CD4-positive, alpha-beta T cell (primary cell): Measurements from ENCODE around the gene ACTRT2. TPM values are rescaled to one million over a fixed set of nuclear protein-coding genes. Genes with fewer than 3 reads are reported as not detected.
A peak's percentile ranks its signal among the peaks of the same experiment; 100 is the strongest.

ENCODE experiments used
- ATAC-seq: fragments of 200-7000 bp; cut with Tn5 transposase; one replicate; pipeline ENCODE4 v1.10.0; 2022; ENCODE audit warnings: mild to moderate bottlenecking; ENCODE audit not compliant: poor library complexity
- CTCF ChIA-PET: fragments of 350-600 bp; sonication (Branson Sonifier 250); formaldehyde crosslinking; loops from one replicate; lab custom pipeline; 2021; ENCODE audit warnings: antibody characterized with exemption, inconsistent platforms; lab: Charles Lee
- POLR2A ChIA-PET: fragments of 350-600 bp; sonication (Branson Sonifier 250); formaldehyde crosslinking; loops from one replicate; lab custom pipeline; 2021; ENCODE audit warnings: antibody characterized with exemption, inconsistent platforms; lab: Charles Lee
- DNase-seq, 14 experiments: peaks; one replicate each; pipeline ENCODE4 v3.0.0-alpha.2; 2013 to 2020; ENCODE audit warnings: mixed read lengths in 2 of 14
- H3K27ac ChIP-seq, 2 donors: one replicate each; pipeline versions ENCODE4 v1.5.1 to v1.7.0; 2013; ENCODE audit warnings: low read length in 2 of 2, low read depth in 1 of 2, mild to moderate bottlenecking in 1 of 2
- H3K27me3 ChIP-seq, 2 experiments: 1 replicate in 1 of 2; 2 replicates in 1 of 2; pipeline versions ENCODE4 v1.6.1 to v1.7.0; 2013; ENCODE audit warnings: low read length in 2 of 2, control low read depth in 1 of 2, mild to moderate bottlenecking in 1 of 2, moderate library complexity in 1 of 2; ENCODE audit not compliant: insufficient read depth in 2 of 2, control insufficient read depth in 1 of 2
- H3K36me3 ChIP-seq: one replicate; pipeline ENCODE4 v1.6.1; 2013; ENCODE audit warnings: low read length, control low read depth; ENCODE audit not compliant: insufficient read depth
- H3K4me1 ChIP-seq: one replicate; pipeline ENCODE4 v1.6.1; 2013; ENCODE audit warnings: low read length, control low read depth; ENCODE audit not compliant: insufficient read depth
- H3K4me3 ChIP-seq: one replicate; pipeline ENCODE4 v1.5.1; 2013; ENCODE audit warnings: mild to moderate bottlenecking, low read length, moderate library complexity
- H3K9me3 ChIP-seq, 2 experiments: 1 replicate in 1 of 2; 2 replicates in 1 of 2; pipeline versions ENCODE4 v1.6.1 to v1.7.0; 2013; ENCODE audit warnings: low read length in 2 of 2, mild to moderate bottlenecking in 2 of 2, control low read depth in 1 of 2, moderate library complexity in 1 of 2; ENCODE audit not compliant: control insufficient read depth in 1 of 2, insufficient read depth in 1 of 2
- H3K27ac Mint-ChIP-seq: one replicate; pipeline ENCODE4 v1.8.0; 2020; ENCODE audit warnings: mixed read lengths
- H3K27me3 Mint-ChIP-seq: one replicate; pipeline ENCODE4 v1.8.0; 2021; ENCODE audit warnings: mixed read lengths
- H3K36me3 Mint-ChIP-seq: one replicate; pipeline ENCODE4 v1.8.0; 2021; ENCODE audit warnings: low read depth, mixed read lengths
- H3K4me1 Mint-ChIP-seq: one replicate; pipeline ENCODE4 v1.8.0; 2021; ENCODE audit warnings: low read depth, mixed read lengths
- H3K4me3 Mint-ChIP-seq: one replicate; pipeline ENCODE4 v1.8.0; 2020; ENCODE audit warnings: mild to moderate bottlenecking, mixed read lengths
- H3K9me3 Mint-ChIP-seq: one replicate; pipeline ENCODE4 v1.8.0; 2020; ENCODE audit warnings: mixed read lengths
- CTCF ChIP-seq: fragments of 200-600 bp; IDR thresholded peaks from one replicate; pipeline ENCODE4 v1.8.0; 2022; ENCODE audit warnings: antibody characterized with exemption, mild to moderate bottlenecking
- intact Hi-C, 2 experiments: fragments of 100-400 bp; cut with DNase I in 1 of 2; cut with micrococcal nuclease in 1 of 2; formaldehyde crosslinking; loops; one replicate each; pipeline versions ENCODE4 v1.15.1 to v1.9.0; 2023 to 2025; cut with DNase I, micrococcal nuclease
- total RNA-seq, 174 experiments: library from RNA in 2 of 174; stranded (reverse) in 2 of 174; gene quantifications; one replicate each; pipeline ENCODE4 v1.2.3 and lab custom pipeline; 2021 to 2026

ACTRT2 gene
- total RNA-seq, 2 experiments from 2014 or later: not detected

GRCh38 chr1:2972879-2973575, 48.2 kb upstream of the ACTRT2 start:
- Mint-ChIP-seq H3K4me3 (no peak overlapping the region), H3K27ac (no peak overlapping the region), H3K4me1 (no peaks in the 10 kb centered on the region), H3K9me3 (no peaks in the 10 kb centered on the region), H3K36me3 (no peaks in the 10 kb centered on the region), H3K27me3 (peaks cover 4% of the 10 kb centered on the region)
- POLR2A ChIA-PET: no interaction called here
- H3K27me3 ChIP-seq: peaks cover 0 to 2% of the 10 kb centered on the region in 2 experiments
- no peak overlapping the region for H3K4me3 ChIP-seq
- H3K27ac ChIP-seq: no peak overlapping the region
- peaks cover 0 to 9% of the 10 kb centered on the region in 2 experiments for H3K9me3 ChIP-seq
- DNase-seq (no peak), ATAC-seq (no peak)
- TF ChIP-seq CTCF: no peak
- CTCF ChIA-PET: no interaction called here
- peaks cover 12% of the 10 kb centered on the region for H3K4me1 ChIP-seq
- no peaks in the 10 kb centered on the region for H3K36me3 ChIP-seq
- intact Hi-C loops: no loop called here

GRCh38 chr1:2973601-2974593, 47.4 kb upstream of the ACTRT2 start:
- ATAC-seq (no peak), DNase-seq (peak in 1 of 14 experiments; percentile 23)
- no peak overlapping the region for H3K27ac Mint-ChIP-seq
- ChIA-PET CTCF (no interaction called here), POLR2A (no interaction called here)
- intact Hi-C loops: no loop called here
- Histone ChIP-seq H3K4me3 (no peak overlapping the region), H3K36me3 (no peaks in the 10 kb centered on the region), H3K9me3 (peaks cover 0 to 9% of the 10 kb centered on the region in 2 experiments), H3K4me1 (peaks cover 12% of the 10 kb centered on the region), H3K27ac (no peak overlapping the region), H3K27me3 (peaks cover 0 to 2% of the 10 kb centered on the region in 2 experiments)
- H3K27me3 Mint-ChIP-seq: peaks cover 4% of the 10 kb centered on the region
- no peak for TF ChIP-seq CTCF
- no peaks in the 10 kb centered on the region for H3K4me1 Mint-ChIP-seq
- no peak overlapping the region for H3K4me3 Mint-ChIP-seq
- H3K9me3 Mint-ChIP-seq: no peaks in the 10 kb centered on the region
- no peaks in the 10 kb centered on the region for H3K36me3 Mint-ChIP-seq

GRCh38 chr1:2974701-2975301, 46.5 kb upstream of the ACTRT2 start:
- POLR2A ChIA-PET: no interaction called here
- H3K4me3 ChIP-seq: no peak overlapping the region
- no peak for ATAC-seq
- H3K4me1 ChIP-seq: peaks cover 12% of the 10 kb centered on the region
- no peaks in the 10 kb centered on the region for H3K36me3 ChIP-seq
- Mint-ChIP-seq H3K36me3 (no peaks in the 10 kb centered on the region), H3K4me1 (no peaks in the 10 kb centered on the region), H3K9me3 (no peaks in the 10 kb centered on the region), H3K27me3 (peaks cover 4% of the 10 kb centered on the region), H3K4me3 (no peak overlapping the region), H3K27ac (no peak overlapping the region)
- H3K27me3 ChIP-seq: peaks cover 0 to 2% of the 10 kb centered on the region in 2 experiments
- TF ChIP-seq CTCF: no peak
- H3K27ac ChIP-seq: no peak overlapping the region
- intact Hi-C loops: no loop called here
- DNase-seq: no peak
- H3K9me3 ChIP-seq: peaks cover 0 to 9% of the 10 kb centered on the region in 2 experiments
- CTCF ChIA-PET: no interaction called here
